Activated T-helper 1 cell treated with anti-CD3 and anti-CD28 coated beads, Interleukin-2, amount 50 U/mL, for 16 hours (primary cell): ENCODE measurements around the gene FCER1G.
"Not testable (repeated sequence)": the region's sequence is repeated elsewhere in the genome, so short reads cannot be mapped to it uniquely, and the experiment has no call there.

Experiments
- DNase-seq, 2 donors: peaks; one replicate each; pipeline ENCODE4 v3.0.0-alpha.2; 2020; ENCODE audit warnings: low read depth in 1 of 2, low spot score in 1 of 2

Gene FCER1G

DNA sequence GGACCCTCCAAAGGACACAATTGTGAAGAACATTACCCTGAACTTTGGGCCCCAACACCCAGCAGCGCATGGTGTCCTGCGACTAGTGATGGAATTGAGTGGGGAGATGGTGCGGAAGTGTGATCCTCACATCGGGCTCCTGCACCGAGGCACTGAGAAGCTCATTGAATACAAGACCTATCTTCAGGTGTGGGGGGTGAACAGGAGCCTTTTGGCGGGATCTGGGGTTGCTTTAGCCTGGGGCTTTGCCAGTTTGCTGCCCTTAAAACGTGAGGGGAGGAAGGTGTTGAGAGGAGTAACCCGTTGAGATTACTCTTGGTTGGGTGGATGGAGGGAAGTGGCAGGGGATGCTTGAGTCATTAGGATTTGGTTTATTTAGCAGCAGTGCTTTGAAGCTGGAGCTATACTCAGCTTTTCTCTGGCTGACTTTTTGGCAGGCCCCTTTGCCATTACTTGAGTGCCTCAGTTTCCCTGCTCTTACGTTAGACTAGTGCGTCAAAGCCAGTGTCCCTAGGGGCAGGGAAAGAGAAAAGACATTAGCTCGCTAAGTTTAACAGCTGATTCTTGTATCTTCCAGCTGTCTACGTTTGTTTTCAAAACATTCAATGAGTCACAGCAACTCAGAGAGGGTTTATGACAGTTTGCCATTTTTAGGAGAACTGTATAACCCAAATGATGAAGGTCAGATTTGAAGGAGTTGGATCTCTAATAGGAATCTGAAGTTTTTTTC lies 8.5 kb upstream of the FCER1G start:
- no peak for DNase-seq

DNA sequence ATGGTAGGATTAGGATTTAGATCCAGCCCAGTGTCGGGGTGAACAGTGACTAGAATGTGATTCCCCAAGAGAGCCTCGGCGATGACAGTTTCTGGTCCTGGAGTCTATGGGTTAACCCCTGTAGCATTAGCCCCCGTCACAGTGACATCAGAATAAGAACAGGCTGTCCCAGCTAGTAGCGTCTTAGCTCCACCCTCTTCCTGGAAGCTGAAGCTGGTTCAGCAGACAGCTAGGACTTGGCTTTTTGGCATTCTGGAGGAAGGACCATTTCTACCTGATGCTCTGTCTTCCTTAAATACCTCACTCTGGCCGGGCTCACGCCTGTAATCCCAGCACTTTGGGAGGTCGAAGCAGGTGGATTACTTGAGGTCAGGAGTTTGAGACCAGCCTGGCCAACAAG lies 7.9 kb upstream of the FCER1G start:
- DNase-seq = no peak

DNA sequence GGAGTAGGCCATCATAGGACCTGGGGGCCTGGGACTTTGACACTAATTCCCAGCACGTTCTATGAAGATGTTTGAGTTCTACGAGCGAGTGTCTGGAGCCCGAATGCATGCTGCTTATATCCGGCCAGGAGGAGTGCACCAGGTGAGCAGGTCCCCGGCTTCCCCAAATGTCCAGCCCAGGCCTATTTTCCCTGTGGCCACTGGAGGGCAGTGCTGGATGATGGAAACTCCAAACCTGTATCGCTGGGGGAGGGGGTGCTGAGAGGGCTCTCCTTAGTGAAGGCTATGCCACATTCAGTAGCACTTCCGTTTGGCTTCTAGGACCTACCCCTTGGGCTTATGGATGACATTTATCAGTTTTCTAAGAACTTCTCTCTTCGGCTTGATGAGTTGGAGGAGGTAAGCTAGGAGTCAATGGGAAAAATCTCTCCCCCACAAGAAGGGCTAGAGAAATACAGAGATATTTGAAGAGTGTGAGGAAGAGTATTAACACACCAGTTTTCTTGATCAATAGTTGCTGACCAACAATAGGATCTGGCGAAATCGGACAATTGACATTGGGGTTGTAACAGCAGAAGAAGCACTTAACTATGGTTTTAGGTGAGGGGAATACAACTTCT lies 5.2 kb upstream of the FCER1G start:
- peak; percentile 43 to 45 for DNase-seq

DNA sequence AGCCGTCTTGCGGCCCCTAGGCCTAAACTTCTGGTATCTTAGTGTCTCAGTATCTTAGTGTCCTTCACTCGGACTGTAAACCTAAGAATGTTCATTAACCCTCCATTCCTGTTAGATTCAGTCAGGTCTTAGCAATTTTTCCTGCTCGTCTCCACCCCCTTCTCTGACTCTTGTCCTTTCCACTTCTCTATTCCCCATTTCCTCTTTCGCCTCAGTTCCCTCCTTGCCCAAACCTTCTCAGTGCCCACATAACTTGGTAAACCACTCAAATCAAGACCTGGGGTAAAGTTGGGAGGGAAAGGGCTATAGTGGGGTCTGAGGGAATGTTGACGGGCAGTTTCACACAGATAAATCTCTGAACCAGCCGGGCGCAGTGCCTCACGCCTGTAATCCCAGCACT lies 726 bp upstream of the FCER1G start:
- no peak for DNase-seq

DNA sequence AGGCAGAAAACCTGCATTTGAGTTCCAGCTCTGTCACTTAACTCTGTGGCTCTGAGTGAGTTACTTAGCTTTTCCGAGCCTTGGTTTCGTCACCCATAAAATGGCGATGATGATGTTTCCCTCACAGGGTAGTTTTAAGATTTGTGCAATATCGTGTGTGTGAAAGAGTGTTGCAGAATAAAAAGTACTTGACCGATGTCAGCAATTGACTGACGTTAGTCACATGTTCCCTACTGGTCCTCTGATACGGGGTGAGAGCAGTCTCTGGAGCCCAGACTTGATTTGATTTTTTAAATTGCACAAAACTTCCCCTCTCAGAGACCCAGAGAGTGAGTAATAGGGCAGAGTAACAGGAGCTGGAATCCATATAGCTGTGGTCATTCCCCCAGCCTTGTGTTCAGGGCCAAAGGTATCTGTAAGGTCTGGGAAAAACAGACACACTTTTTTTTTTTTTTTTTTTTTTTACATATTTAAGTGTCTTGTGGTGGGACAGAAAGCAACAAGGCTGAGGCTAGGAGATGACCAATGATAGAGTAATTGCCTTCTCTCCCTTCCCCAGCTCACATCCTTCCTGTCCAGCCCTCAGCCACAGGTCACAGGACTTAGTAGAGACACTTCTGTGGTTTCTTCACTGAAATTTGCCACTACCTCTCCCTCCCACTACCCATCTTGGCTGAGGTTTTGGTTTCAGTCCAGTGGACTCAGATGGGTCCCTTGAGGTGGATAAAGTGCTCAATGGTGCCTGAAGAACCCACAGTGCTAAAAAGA lies 2.0 kb downstream of the FCER1G start:
- DNase-seq = no peak

DNA sequence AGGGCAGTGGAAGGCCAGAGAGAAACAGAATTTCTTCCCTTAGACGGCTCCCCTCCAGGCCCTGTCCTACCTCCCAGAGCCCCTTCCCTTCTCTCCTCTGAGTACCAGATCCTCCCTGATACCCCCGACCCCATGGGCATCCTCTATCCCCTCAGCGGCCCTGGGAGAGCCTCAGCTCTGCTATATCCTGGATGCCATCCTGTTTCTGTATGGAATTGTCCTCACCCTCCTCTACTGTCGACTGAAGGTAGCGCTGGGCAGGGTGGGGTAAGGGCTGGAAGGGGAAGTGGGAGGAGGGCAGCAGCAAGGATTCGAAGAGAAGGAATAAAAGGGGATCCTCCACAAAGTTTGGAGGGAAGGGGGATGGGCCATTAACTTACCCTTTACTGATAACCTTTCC lies 2.7 kb downstream of the FCER1G start:
- no peak for DNase-seq

DNA sequence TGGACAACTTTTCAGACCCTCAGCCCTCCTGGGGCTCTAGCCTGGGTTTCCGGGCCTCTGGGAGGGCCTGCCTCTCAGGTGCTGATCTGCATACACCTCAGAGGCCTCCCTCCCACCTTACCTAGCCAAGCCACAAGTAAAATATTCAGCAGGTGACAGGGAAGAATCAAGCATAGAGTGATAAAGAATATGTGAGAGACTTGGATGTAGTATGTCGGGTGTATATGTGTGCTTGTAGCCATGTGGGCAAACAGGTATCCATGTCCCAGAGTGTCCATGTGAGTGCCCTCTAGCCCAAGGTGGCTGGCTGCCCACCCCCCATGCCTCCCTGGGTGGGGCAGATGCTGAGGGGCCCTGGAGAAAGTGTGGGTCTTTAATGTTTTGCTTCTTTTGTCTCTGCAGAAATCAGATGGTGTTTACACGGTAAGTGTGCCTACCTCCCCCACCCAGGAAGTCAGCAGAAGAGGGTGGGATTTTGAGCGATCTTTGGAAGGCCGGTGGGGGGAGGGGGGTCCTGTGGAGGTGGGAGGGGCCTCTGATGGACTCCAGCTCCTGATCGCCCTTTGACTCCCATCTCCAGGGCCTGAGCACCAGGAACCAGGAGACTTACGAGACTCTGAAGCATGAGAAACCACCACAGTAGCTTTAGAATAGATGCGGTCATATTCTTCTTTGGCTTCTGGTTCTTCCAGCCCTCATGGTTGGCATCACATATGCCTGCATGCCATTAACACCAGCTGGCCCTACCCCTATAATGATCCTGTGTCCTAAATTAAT lies 3.4 kb downstream of the FCER1G start:
- no peak for DNase-seq

DNA sequence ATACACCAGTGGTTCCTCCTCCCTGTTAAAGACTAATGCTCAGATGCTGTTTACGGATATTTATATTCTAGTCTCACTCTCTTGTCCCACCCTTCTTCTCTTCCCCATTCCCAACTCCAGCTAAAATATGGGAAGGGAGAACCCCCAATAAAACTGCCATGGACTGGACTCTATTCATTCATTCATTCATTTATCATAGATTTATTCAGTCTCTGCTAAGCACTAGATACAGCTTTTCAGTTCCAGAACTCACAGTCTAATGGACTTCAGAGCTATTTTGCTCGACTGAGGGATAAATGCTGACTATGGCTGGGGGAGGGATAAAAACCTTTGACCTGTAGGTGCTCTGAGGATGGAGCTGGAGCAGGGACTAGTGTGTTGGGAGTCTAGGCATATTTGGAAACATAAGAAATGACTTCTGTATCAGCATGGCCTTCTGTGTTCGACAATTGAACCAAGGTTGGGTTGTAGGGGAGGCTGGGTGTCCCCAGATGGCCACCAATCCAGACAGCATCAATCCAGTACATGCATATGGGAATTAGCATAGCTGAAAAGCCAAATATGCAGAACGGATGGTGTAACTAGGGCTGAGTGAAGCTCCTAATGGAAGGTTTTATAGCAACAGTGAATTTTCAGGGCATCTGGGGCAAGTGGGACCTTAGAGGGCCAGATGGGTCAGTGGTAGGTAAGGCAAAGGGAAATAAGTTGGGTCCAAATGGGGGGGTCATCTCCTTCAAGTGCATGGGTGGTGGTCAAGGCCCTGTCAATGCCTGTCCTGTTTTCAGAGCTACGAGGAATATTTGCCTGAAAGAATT lies 4.2 kb downstream of the FCER1G start:
- no peak for DNase-seq

DNA sequence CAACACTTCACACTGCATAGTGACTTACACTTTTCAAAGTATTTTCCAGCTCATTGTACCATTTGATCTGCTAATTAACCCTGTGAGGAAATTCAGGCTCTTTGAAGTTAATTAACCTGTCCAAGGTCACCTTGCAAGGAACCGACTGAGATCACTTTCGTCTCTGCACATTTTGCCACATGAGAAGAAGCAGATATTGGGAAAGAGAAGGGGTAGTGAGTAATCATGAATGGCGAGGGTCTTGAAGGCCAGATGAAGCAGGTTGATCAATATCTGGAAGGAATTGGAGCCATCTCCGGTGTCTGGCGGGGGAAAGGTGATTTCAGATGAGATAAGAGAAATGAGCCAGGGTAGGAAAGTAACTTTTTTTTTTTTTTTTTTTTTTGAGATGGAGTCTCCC lies 4.9 kb downstream of the FCER1G start:
- DNase-seq = no peak

DNA sequence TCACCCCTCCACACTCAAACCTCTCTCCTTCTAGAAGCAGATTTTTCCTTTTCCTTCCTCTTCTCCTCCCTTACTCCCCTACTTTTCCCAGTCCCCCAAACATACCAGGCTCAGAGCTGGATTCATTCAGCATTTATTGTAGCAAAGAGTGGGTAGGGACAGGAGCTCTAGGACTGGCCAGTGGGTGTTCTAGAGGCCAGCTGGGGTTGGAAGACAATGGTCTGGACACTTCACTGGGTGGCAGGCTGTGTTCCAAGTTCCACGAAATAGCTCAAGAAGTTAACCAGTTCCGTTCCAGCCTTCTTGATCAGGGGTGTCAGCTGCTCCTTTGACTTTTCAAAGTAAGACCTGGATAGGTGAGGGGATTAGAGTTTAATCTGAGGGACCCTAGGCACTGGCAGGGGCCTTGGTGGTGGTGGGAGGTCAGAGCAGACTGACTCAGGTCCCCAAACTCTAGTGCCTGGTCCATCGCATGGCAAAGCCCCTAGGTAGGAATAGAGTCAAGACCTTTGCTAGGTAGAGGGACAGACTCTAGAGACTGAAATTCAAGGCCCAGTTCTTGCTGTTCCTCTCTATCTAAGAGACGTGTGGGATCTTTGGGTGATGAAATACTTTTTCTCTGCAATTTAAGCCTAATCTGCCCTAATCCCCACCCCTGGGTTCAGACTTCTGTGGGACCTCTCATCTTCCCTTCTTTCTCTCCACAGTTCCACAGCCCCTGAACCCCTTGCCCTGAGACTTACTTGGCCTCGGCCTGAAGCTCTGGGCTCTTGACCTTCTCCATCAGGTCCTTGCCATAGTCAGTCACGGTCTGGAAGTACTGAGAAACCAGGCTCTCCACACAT lies 7.3 kb downstream of the FCER1G start:
- DNase-seq = no peak

DNA sequence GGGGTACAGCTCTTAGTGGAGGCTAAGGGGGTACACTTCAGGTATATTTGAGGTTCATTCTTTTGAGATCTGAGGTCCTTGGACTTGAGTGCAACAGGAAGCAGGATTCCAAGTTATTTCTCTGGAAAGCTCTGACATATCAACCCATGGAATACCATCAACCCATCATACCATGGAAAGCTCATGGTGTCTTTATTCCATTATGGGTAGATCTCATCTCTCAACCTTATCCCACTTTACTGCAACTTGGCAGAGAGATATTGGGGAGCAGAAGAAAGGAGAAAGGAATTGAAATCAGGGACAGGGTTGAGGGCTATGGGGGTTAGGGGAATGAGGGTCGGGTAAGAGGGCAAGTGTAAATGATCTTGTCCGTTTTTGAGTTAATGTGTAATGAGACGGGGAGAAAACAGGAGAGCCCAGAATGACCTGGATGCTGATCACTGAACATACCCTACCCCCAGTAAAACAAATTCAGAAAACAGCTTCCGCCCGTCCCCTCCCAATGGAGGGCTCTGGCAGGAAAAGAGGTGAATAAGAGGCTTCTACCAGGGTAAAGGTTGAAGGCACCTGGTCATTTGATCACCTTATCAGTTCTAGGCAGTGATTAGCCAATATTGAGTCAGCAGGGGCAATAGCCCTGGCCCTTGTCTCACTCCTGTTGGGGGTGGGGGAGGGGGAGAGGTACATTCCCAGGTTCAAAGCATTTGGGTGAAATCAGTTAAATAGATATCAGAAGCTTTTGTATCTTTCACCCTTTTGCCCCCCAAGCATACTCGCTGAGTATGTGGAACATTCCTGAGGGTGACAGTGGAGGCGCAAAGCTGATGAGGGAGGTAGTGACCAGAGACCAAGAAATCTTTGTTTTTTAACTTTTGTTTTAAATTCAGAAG lies 9.0 kb downstream of the FCER1G start:
- DNase-seq = no peak

DNA sequence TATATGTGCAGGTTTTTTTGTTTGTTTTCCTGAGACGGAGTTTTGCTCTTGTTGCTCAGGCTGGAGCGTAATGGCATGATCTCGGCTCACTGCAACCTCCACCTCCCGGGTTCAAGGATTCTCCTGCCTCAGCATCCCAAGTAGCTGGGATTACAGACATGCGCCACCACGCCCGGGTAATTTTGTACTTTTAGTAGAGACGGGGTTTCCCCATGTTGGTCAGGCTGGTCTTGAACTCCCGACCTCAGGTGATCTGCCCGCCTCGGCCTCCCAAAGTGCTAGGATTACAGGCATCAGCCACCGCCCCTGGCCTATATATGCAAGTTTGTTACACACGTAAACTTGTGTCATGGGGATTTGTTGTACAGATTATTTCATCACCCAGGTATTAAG lies 9.6 kb downstream of the FCER1G start:
- DNase-seq = not testable (repeated sequence)

DNA sequence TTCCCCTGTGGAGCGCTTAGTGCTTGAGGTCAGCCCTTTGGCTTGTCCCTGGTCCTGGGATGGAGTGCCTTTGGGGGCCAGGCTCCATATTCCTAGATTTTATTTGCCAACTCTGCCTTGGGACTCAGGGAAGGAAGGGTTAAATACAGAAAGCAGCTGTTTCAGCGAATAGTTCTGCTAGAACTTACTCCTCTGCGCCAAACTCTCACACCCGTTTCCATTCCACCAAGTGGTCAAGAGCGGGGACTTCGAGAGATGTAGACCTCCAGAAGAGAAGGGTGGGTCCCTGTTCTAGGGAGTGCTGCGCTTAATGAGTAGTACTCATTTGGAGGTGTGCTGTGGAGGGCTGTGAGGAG lies 10.1 kb downstream of the FCER1G start:
- no peak for DNase-seq

DNA sequence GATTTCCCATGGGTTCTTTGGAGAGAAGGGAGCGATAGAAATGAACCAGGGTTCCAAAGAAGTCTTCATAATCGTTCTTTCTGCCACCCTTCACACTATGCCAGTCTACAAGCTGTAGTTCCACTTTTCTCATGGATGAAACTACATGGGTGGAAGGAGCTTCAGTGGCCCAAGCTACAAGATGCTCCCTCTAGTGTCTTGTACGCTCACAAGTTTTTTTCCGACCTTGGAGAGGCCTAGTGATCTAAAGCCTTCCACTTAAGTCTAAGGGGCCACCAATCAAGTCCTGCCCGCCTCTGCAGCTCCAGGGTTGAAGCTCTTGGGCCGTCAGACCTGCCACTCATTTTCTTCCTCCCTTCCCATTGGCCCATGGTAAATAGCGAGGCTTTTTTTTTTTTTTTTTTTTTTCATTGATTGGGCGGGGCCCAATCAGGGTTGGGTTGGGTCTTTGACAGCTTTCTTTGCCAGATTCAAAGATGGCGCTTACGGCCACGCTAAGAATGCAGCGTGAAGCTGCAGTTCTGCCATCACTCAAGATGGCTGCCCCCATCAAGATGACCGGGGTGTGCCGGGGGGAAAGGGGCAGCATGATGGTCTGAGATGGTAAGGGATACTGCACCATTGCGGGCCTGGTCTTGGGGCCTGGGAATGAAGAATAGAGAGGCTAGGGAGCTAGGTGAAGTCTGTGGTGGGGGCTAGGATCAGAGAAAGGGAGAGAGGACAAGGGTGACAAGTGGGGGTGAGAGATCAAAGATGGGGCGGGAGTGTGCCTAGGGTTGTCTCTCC lies 10.6 kb downstream of the FCER1G start, which contains the start of gene TOMM40L:
Gene TOMM40L, plus strand, starts transcription at position 527 of the 786 bp plus-strand sequence. CDS start 430 bp downstream, outside the sequence.
- peak; percentile 59 to 80 for DNase-seq

DNA sequence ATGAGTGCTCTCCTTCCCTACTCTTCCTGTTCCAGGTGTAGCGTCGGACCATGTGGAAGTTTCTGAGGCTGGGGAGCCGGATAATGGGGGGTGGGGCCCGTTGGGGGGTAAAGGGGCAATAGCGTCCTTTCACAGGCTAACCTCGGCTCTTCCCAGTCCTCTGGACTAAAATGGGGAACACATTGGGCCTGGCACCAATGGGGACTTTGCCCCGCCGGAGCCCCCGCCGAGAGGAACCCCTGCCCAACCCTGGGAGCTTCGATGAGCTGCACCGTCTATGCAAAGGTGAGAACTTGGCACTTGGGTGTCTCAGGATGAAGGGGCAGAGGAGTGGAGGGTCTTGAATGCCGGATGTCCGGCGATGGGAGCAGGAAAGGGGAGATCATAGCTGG lies 11.2 kb downstream of the FCER1G start:
- DNase-seq = no peak

DNA sequence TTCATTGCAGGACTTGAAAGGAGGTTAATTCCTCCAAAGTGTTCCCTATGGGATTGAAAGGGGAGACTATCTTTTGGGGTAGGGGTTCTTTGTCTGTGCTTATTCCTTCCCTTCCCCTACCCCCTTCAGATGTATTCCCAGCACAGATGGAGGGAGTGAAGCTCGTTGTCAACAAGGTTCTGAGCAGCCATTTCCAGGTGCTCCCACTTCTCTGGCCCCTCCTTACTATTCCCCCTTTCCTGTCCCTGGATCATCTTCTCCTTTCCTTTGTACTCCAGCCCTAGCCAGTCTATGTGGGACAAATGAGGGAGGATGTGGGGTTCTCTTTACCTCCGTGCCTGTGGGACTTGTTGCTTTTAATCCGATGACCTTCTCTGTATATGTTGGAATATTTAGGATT lies 11.7 kb downstream of the FCER1G start:
- DNase-seq = no peak

DNA sequence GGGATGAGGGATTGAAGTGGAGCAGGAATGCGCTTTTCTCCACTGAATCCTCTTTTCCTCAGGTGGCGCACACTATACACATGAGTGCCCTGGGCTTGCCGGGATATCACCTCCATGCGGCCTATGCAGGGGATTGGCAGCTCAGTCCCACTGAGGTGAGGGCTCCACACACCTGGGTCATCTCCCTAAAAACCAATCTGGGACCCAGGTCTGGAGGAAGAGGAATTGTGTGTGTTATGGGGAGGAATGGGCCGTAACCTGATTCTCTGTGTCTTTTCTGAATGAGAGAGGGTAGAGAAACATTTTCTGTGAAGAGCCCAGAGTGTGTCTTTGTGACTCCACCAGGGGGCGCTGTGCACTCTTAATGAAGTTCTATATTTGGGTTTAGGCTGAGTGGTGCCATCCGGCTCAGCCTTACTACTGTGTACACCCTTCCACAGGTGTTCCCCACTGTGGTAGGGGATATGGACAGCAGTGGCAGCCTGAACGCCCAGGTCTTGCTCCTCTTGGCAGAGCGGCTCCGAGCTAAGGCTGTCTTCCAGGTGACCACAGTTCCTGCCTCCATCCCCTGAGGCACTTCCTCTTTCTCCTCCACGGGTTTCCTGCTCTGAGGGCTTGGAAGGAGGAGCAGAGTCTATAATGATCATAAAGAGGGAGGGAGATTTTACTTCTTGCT lies 12.2 kb downstream of the FCER1G start:
- DNase-seq = peak; percentile 75 to 89
